HepG2 (cell line): Measurements from ENCODE around the gene IFT122. TPM values are rescaled to one million over a fixed set of nuclear protein-coding genes. Genes with fewer than 3 reads are reported as not detected.

ENCODE experiments used
- AKNA ChIP-seq: sonication (generic); formaldehyde crosslinking; IDR thresholded peaks from 2 replicates; pipeline ENCODE4 v1.4.0; 2020; ENCODE audit warnings: missing genetic modification reagents, borderline replicate concordance
- ASH2L ChIP-seq: fragments of 300-600, 200-600 bp; sonication (generic); IDR thresholded peaks from 2 replicates; pipeline ENCODE4 v1.7.0; 2017; ENCODE audit warnings: low read depth, mild to moderate bottlenecking, moderate library complexity, mixed read lengths, low read length; ENCODE audit not compliant: insufficient read length
- GATA4 ChIP-seq: sonication (generic); IDR thresholded peaks from 2 replicates; pipeline ENCODE4 v1.6.1; 2016; ENCODE audit warnings: antibody characterized with exemption, low read depth, borderline replicate concordance
- GTF2F1 ChIP-seq: fragments of 150-350 bp; IDR thresholded peaks from 2 replicates; pipeline ENCODE4 v1.6.1; 2014; ENCODE audit warnings: low read length
- HCFC1 ChIP-seq: fragments of 150-350 bp; IDR thresholded peaks from 2 replicates; pipeline ENCODE4 v1.6.1; 2014; ENCODE audit warnings: low read depth, low read length
- HNF4G ChIP-seq, 2 experiments: sonication (generic) in 1 of 2; formaldehyde crosslinking in 1 of 2; IDR thresholded peaks; 2 replicates each; pipeline versions ENCODE4 v1.4.0 to v1.6.1; 2011 to 2020; ENCODE audit warnings: borderline replicate concordance in 2 of 2, low read depth in 2 of 2, mild to moderate bottlenecking in 2 of 2, low read length in 1 of 2, missing genetic modification reagents in 1 of 2, moderate library complexity in 1 of 2
- MIER3 ChIP-seq: IDR thresholded peaks from 2 replicates; pipeline ENCODE4 v1.6.1; 2016; ENCODE audit warnings: missing compliant biosample characterization, borderline replicate concordance
- MLLT10 ChIP-seq: sonication (generic); formaldehyde crosslinking; IDR thresholded peaks from 2 replicates; pipeline ENCODE4 v1.4.0; 2020; ENCODE audit warnings: missing genetic modification reagents
- MTF1 ChIP-seq: sonication (generic); formaldehyde crosslinking; IDR thresholded peaks from 2 replicates; pipeline ENCODE4 v1.5.0; 2020; ENCODE audit warnings: missing genetic modification reagents
- PCBP2 ChIP-seq: fragments of 200-400 bp; formaldehyde crosslinking; optimal IDR thresholded peaks from 2 replicates; pipeline ENCODE3; 2018; ENCODE audit warnings: low read length, low read depth; ENCODE audit not compliant: poor library complexity, severe bottlenecking
- REL ChIP-seq: sonication (generic); formaldehyde crosslinking; conservative IDR thresholded peaks from 2 replicates; pipeline ENCODE4 v1.8.0; 2022; ENCODE audit warnings: mild to moderate bottlenecking, missing genetic modification reagents, moderate library complexity
- SIX1 ChIP-seq: sonication (generic); formaldehyde crosslinking; IDR thresholded peaks from 2 replicates; pipeline ENCODE4 v1.4.0; 2020; ENCODE audit warnings: missing genetic modification reagents, borderline replicate concordance
- TRIM24 ChIP-seq: sonication (generic); formaldehyde crosslinking; IDR thresholded peaks from 2 replicates; pipeline ENCODE4 v1.8.0; 2022; ENCODE audit warnings: mild to moderate bottlenecking, missing genetic modification reagents
- XRCC5 ChIP-seq: fragments of 200-400 bp; formaldehyde crosslinking; optimal IDR thresholded peaks from 2 replicates; pipeline ENCODE3; 2017; ENCODE audit warnings: mild to moderate bottlenecking, low read length
- ZNF143 ChIP-seq: sonication (generic); formaldehyde crosslinking; IDR thresholded peaks from 2 replicates; pipeline ENCODE4 v1.4.0; 2020; ENCODE audit warnings: missing genetic modification reagents
- polyA plus RNA-seq, 8 experiments: library from polyadenylated mRNA; depleted of rRNA in 3 of 8; stranded (reverse) in 7 of 8; unstranded in 1 of 8; fragments of >200 nt; fragmentation: Illumina TruSeq in 4 of 8; extraction: Trizol in 4 of 8; gene quantifications; 2 replicates each; pipeline versions ENCODE4 v1.2.1 to v1.2.3, GENCODE V29; 2011 to 2016; ENCODE audit warnings: low read depth in 4 of 8, missing spikeins in 1 of 8, mixed read lengths in 1 of 8; ENCODE audit not compliant: insufficient read depth in 1 of 8
- total RNA-seq, 5 experiments: library from RNA; depleted of rRNA; stranded (reverse); fragments of >200 nt; fragmentation: Illumina TruSeq; extraction: Trizol; gene quantifications; 2 replicates each; pipeline ENCODE4 v1.2.3, GENCODE V29; 2016; ENCODE audit warnings: low read depth in 1 of 5
- TF ChIP-seq, protein P1 (sequence below): sonication (generic); formaldehyde crosslinking; IDR thresholded peaks from 2 replicates; pipeline ENCODE4 v1.4.0; 2020; ENCODE audit warnings: mild to moderate bottlenecking, missing genetic modification reagents
- TF ChIP-seq, protein P2 (sequence below): sonication (generic); formaldehyde crosslinking; IDR thresholded peaks from 2 replicates; pipeline ENCODE4 v1.5.0; 2020; ENCODE audit warnings: mild to moderate bottlenecking, missing genetic modification reagents, moderate library complexity

Gene IFT122
- total and polyA plus RNA-seq, 2 of the 13 experiments (the other 11 are each of a cell fraction or from before 2014, with no cell fraction given): 10.1 to 10.3 TPM

DNA sequence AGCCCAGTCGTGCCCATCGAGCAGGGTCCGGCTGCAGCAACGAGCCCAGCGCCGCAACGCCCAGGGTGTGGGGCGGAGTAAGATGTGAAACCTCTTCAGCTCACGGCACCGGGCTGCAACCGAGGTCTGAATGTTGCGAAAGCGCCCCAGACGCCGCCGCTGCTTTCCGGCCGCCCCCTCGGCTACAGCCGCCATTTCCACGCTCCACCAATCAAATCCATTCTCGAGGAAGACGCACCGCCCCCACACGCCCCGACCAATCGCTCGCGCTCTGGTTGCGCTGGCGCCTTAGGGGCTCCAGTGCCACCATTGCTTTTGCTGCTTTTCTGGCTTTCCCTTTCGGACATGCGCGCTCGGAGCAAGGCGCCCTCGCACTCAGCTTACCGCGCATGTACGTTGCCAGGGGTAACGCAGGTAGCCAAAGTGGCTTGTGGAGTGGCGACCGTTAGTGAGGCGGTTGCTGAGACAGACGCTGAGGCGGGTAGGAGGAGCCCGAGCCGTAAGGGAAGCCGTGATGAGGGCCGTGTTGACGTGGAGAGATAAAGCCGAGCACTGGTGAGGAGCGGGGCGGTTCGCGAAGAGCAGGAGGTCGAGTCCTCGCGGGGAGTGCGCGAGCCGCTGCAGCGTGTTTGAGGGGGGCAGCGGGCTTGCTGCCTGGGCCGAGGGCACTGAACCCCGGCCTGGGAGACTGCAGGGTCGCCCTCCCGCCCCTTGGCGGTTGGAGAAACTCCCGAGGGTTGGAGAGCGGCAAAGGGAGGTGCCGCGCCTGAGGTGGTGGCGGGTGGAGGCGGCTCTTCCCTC lies at the start of gene IFT122, which contains the start of gene MBD4 (continued):
- no peak for TF ChIP-seq AKNA (CRISPR knock-in tag)
- TF ChIP-seq MIER3 (CRISPR knock-in tag): no peak
- no peak; the same call in 1 of the 2 replicates for TF ChIP-seq HCFC1
- TF ChIP-seq ZNF143 (CRISPR knock-in tag): no peak
- TF ChIP-seq XRCC5: peak; percentile 50
- no peak for TF ChIP-seq SIX1 (CRISPR knock-in tag)
- TF ChIP-seq GTF2F1: no peak
- no peak for TF ChIP-seq MLLT10 (CRISPR knock-in tag)
- no peak for TF ChIP-seq HNF4G (IDR thresholded peaks at IDR 0.05; ENCODE audit: borderline replicate concordance, low read depth, low read length)
- TF ChIP-seq HNF4G (CRISPR knock-in tag; IDR thresholded peaks at IDR 0.05; ENCODE audit: borderline replicate concordance, low read depth): no peak
- TF ChIP-seq, protein P1, sequence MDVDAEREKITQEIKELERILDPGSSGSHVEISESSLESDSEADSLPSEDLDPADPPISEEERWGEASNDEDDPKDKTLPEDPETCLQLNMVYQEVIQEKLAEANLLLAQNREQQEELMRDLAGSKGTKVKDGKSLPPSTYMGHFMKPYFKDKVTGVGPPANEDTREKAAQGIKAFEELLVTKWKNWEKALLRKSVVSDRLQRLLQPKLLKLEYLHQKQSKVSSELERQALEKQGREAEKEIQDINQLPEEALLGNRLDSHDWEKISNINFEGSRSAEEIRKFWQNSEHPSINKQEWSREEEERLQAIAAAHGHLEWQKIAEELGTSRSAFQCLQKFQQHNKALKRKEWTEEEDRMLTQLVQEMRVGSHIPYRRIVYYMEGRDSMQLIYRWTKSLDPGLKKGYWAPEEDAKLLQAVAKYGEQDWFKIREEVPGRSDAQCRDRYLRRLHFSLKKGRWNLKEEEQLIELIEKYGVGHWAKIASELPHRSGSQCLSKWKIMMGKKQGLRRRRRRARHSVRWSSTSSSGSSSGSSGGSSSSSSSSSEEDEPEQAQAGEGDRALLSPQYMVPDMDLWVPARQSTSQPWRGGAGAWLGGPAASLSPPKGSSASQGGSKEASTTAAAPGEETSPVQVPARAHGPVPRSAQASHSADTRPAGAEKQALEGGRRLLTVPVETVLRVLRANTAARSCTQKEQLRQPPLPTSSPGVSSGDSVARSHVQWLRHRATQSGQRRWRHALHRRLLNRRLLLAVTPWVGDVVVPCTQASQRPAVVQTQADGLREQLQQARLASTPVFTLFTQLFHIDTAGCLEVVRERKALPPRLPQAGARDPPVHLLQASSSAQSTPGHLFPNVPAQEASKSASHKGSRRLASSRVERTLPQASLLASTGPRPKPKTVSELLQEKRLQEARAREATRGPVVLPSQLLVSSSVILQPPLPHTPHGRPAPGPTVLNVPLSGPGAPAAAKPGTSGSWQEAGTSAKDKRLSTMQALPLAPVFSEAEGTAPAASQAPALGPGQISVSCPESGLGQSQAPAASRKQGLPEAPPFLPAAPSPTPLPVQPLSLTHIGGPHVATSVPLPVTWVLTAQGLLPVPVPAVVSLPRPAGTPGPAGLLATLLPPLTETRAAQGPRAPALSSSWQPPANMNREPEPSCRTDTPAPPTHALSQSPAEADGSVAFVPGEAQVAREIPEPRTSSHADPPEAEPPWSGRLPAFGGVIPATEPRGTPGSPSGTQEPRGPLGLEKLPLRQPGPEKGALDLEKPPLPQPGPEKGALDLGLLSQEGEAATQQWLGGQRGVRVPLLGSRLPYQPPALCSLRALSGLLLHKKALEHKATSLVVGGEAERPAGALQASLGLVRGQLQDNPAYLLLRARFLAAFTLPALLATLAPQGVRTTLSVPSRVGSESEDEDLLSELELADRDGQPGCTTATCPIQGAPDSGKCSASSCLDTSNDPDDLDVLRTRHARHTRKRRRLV: peak; percentile 87
- TF ChIP-seq, protein P2, sequence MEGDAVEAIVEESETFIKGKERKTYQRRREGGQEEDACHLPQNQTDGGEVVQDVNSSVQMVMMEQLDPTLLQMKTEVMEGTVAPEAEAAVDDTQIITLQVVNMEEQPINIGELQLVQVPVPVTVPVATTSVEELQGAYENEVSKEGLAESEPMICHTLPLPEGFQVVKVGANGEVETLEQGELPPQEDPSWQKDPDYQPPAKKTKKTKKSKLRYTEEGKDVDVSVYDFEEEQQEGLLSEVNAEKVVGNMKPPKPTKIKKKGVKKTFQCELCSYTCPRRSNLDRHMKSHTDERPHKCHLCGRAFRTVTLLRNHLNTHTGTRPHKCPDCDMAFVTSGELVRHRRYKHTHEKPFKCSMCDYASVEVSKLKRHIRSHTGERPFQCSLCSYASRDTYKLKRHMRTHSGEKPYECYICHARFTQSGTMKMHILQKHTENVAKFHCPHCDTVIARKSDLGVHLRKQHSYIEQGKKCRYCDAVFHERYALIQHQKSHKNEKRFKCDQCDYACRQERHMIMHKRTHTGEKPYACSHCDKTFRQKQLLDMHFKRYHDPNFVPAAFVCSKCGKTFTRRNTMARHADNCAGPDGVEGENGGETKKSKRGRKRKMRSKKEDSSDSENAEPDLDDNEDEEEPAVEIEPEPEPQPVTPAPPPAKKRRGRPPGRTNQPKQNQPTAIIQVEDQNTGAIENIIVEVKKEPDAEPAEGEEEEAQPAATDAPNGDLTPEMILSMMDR (CRISPR knock-in tag): no peak
- TF ChIP-seq PCBP2: no peak
- TF ChIP-seq GATA4: 0 out of 2 replicates have a peak, but pooled peaks have one; percentile 45
- TF ChIP-seq REL: 0 out of 2 replicates have a peak, but pooled peaks have one; percentile 25
- TF ChIP-seq MTF1 (CRISPR knock-in tag): no peak
- peak; percentile 52 for TF ChIP-seq ASH2L
- no peak for TF ChIP-seq TRIM24 (CRISPR knock-in tag)
